CD4-positive, CD25-positive, alpha-beta regulatory T cell (primary cell): ENCODE measurements around the gene STYXL1. TPM values are rescaled to one million over a fixed set of nuclear protein-coding genes. Genes with fewer than 3 reads are reported as not detected.
"Not testable (repeated sequence)": the region's sequence is repeated elsewhere in the genome, so short reads cannot be mapped to it uniquely, and the experiment has no call there.

Source experiments
- ATAC-seq, 2 donors: fragments of 150-1000 bp; cut with Tn5 transposase; one replicate each; pipeline ENCODE4 v1.10.0; 2021; ENCODE audit warnings: low read depth in 2 of 2, moderate number of reproducible peaks in 2 of 2, moderate library complexity in 1 of 2
- DNase-seq, 3 donors: peaks; one replicate each; pipeline versions ENCODE4 v3.0.0 to v3.0.0-alpha.2; 2012 to 2022; ENCODE audit warnings: mixed read lengths in 1 of 3
- H3K27ac ChIP-seq: one replicate; pipeline ENCODE4 v1.7.0; 2013; ENCODE audit warnings: mild to moderate bottlenecking, low read length; ENCODE audit not compliant: insufficient read depth, poor library complexity, severe bottlenecking
- H3K27me3 ChIP-seq: one replicate; pipeline ENCODE4 v1.7.0; 2013; ENCODE audit warnings: low read length; ENCODE audit not compliant: control insufficient read depth, insufficient read depth
- H3K36me3 ChIP-seq: one replicate; pipeline ENCODE4 v1.7.0; 2013; ENCODE audit warnings: mild to moderate bottlenecking, low read length, moderate library complexity; ENCODE audit not compliant: control insufficient read depth, insufficient read depth
- H3K4me1 ChIP-seq: 2 replicates; pipeline ENCODE4 v1.7.0; 2013; ENCODE audit warnings: mild to moderate bottlenecking, low read length; ENCODE audit not compliant: insufficient read depth, control insufficient read depth, poor library complexity, severe bottlenecking
- H3K4me3 ChIP-seq: one replicate; pipeline ENCODE4 v1.7.0; 2013; ENCODE audit warnings: low read depth, mild to moderate bottlenecking, low read length, moderate library complexity
- H3K9me3 ChIP-seq, 2 experiments: 1 replicate in 1 of 2; 2 replicates in 1 of 2; pipeline ENCODE4 v1.7.0; 2013; ENCODE audit warnings: low read length in 2 of 2, mild to moderate bottlenecking in 1 of 2, moderate library complexity in 1 of 2; ENCODE audit not compliant: control insufficient read depth in 2 of 2
- H3K27ac Mint-ChIP-seq, 3 donors: one replicate each; pipeline ENCODE4 v1.8.0; 2020 to 2022; ENCODE audit warnings: mild to moderate bottlenecking in 3 of 3, mixed read lengths in 3 of 3, moderate library complexity in 2 of 3
- H3K27me3 Mint-ChIP-seq: one replicate; pipeline ENCODE4 v1.8.0; 2022; ENCODE audit warnings: mild to moderate bottlenecking, mixed read lengths
- H3K36me3 Mint-ChIP-seq: one replicate; pipeline ENCODE4 v1.8.0; 2020; ENCODE audit warnings: mixed read lengths
- H3K4me1 Mint-ChIP-seq, 4 donors: one replicate each; pipeline ENCODE4 v1.8.0; 2020 to 2022; ENCODE audit warnings: mixed read lengths in 4 of 4, mild to moderate bottlenecking in 1 of 4
- H3K4me3 Mint-ChIP-seq, 4 donors: one replicate each; pipeline ENCODE4 v1.8.0; 2020 to 2022; ENCODE audit warnings: mild to moderate bottlenecking in 4 of 4, mixed read lengths in 4 of 4, moderate library complexity in 3 of 4
- H3K9me3 Mint-ChIP-seq, 7 donors: one replicate each; pipeline ENCODE4 v1.8.0; 2020 to 2022; ENCODE audit warnings: mixed read lengths in 7 of 7, mild to moderate bottlenecking in 3 of 7, moderate library complexity in 2 of 7
- polyA plus RNA-seq, 4 donors: library from polyadenylated mRNA; unstranded; fragments of 300-500 nt; fragmentation: Illumina TruSeq; gene quantifications; one replicate each; pipeline ENCODE4 v1.2.3, GENCODE V29; 2021
- total RNA-seq: library from RNA; stranded (reverse); gene quantifications from one replicate; pipeline ENCODE4 v1.2.3, GENCODE V29; 2022

STYXL1 gene
- total RNA-seq (16.8 TPM), polyA plus RNA-seq (10 to 100 TPM; 61.9 to 80.8 (median 64.6) TPM)

GRCh38 chr7:76047811-76048667 lies at the start of gene STYXL1, which contains the start of gene MDH2:
Gene STYXL1 (minus strand): TSS chr7:76048000. CDS start chr7:76030523, 17,477 bp downstream.
Gene MDH2 (plus strand): TSS chr7:76048106. CDS start chr7:76048161, 55 bp downstream.
- peak within 1 kb of the TSS; percentile 97 to 99 (median 99) for H3K27ac Mint-ChIP-seq
- peaks cover 13 to 76% (median 42%) of the 10 kb centered on the region in 4 donors for H3K4me1 Mint-ChIP-seq
- ATAC-seq: peak; percentile 84 to 86
- peaks cover 2% of the 10 kb centered on the region for H3K36me3 ChIP-seq
- H3K27me3 Mint-ChIP-seq: no peaks in the 10 kb centered on the region
- H3K9me3 Mint-ChIP-seq: peaks cover 0 to 1% (median 0%) of the 10 kb centered on the region in 7 donors
- peak within 1 kb of the TSS; percentile 91 for H3K27ac ChIP-seq
- no peaks in the 10 kb centered on the region for H3K27me3 ChIP-seq
- H3K4me1 ChIP-seq: peaks cover 51% of the 10 kb centered on the region
- peak; percentile 82 to 95 (median 86) for DNase-seq
- H3K4me3 Mint-ChIP-seq: peak within 1 kb of the TSS; percentile 96 to 98 (median 98)
- peaks cover 30% of the 10 kb centered on the region for H3K36me3 Mint-ChIP-seq
- peak within 1 kb of the TSS; percentile 97 for H3K4me3 ChIP-seq
- H3K9me3 ChIP-seq: no peaks in the 10 kb centered on the region

DNA sequence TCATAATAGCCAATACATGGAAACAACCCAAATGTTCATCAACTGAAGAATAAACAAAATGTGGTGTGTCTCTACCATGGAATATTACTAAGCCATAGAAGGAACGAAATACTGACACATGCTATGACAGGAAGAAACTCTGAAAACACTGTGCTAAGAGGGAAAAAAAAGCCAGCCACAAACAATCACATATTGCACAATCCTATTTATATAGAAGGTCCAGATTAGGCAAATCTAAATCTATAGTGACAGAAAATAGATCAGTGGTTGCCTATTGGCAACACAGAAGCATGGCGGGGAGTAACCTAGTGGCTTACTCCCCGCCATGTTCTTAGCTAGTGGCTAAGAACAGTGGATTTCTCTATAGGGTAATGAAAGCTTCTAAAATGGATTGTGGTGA lies 48.1 kb upstream of the STYXL1 start:
- Mint-ChIP-seq H3K4me1 (no peaks in the 10 kb centered on the region), H3K36me3 (no peaks in the 10 kb centered on the region), H3K27ac (no peak overlapping the region), H3K27me3 (peaks cover 29% of the 10 kb centered on the region), H3K9me3 (no peaks in the 10 kb centered on the region), H3K4me3 (no peak overlapping the region)
- ATAC-seq (no peak), DNase-seq (no peak)
- H3K36me3 ChIP-seq: no peaks in the 10 kb centered on the region
- H3K4me1 ChIP-seq: no peaks in the 10 kb centered on the region
- no peaks in the 10 kb centered on the region for H3K9me3 ChIP-seq
- no peak overlapping the region for H3K4me3 ChIP-seq
- no peak overlapping the region for H3K27ac ChIP-seq
- peaks cover 2% of the 10 kb centered on the region for H3K27me3 ChIP-seq

DNA sequence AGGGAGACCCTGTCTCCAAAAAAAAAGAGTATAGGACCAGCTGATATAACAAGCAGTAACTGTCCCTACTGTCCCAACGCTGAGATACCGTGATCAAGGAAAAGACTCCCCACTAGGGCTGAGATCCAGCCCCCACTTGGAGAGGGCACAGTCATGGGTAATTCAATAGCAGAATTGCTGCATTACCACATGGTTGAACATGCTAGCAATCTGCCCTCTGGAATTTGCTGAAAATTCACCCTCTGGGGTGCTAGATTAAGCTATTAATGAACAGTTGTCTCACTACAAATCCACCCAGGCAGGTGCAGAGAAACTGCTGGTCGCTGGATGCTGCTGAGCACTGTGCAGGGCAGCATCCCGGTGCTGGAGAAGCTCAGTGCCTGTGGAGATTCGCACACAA lies 46.5 kb upstream of the STYXL1 start:
- H3K4me3 ChIP-seq, H3K4me1 Mint-ChIP-seq, H3K4me1 ChIP-seq, H3K27ac ChIP-seq, H3K4me3 Mint-ChIP-seq, H3K9me3 ChIP-seq, H3K36me3 Mint-ChIP-seq, H3K9me3 Mint-ChIP-seq, H3K36me3 ChIP-seq, H3K27ac Mint-ChIP-seq, DNase-seq, H3K27me3 ChIP-seq, ATAC-seq: not testable (repeated sequence)
- peaks cover 29% of the 10 kb centered on the region for H3K27me3 Mint-ChIP-seq

DNA sequence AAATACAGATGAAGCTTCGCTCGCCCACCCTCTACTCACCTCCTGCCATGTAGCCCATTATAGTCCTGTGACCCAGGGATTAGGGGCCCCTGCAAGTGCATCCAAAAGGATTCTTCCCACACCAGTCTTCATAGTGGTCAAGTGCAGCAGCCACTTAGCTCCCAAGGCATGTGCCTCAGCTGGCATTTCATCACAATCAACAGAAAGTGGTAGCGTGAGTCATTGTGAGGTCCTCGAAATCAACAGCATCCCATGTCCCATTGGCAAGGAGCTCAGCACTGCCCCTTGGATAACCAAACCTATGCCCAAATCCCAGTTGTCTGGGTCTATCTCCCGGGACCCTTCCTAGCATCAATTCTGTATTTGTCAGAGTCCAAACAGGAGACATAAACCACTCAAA lies 45.7 kb upstream of the STYXL1 start:
- not testable (repeated sequence) for H3K27ac ChIP-seq, H3K4me1 ChIP-seq, H3K4me1 Mint-ChIP-seq, ATAC-seq, H3K27ac Mint-ChIP-seq, DNase-seq, H3K9me3 ChIP-seq, H3K4me3 Mint-ChIP-seq, H3K9me3 Mint-ChIP-seq, H3K4me3 ChIP-seq, H3K36me3 Mint-ChIP-seq, H3K36me3 ChIP-seq, H3K27me3 ChIP-seq
- H3K27me3 Mint-ChIP-seq: peaks cover 29% of the 10 kb centered on the region

GRCh38 chr7:76091506-76091905 lies 43.7 kb upstream of the STYXL1 start:
- H3K9me3 Mint-ChIP-seq: peaks cover 0 to 1% (median 0%) of the 10 kb centered on the region in 7 donors
- H3K4me3 ChIP-seq: no peak overlapping the region
- no peaks in the 10 kb centered on the region for H3K36me3 Mint-ChIP-seq
- H3K4me3 Mint-ChIP-seq: no peak overlapping the region
- no peaks in the 10 kb centered on the region for H3K4me1 Mint-ChIP-seq
- no peaks in the 10 kb centered on the region for H3K27me3 ChIP-seq
- no peak overlapping the region for H3K27ac ChIP-seq
- no peak overlapping the region for H3K27ac Mint-ChIP-seq
- ATAC-seq (no peak), DNase-seq (no peak)
- H3K9me3 ChIP-seq: no peaks in the 10 kb centered on the region
- H3K4me1 ChIP-seq: no peaks in the 10 kb centered on the region
- no peaks in the 10 kb centered on the region for H3K36me3 ChIP-seq
- H3K27me3 Mint-ChIP-seq: peaks cover 23% of the 10 kb centered on the region

DNA sequence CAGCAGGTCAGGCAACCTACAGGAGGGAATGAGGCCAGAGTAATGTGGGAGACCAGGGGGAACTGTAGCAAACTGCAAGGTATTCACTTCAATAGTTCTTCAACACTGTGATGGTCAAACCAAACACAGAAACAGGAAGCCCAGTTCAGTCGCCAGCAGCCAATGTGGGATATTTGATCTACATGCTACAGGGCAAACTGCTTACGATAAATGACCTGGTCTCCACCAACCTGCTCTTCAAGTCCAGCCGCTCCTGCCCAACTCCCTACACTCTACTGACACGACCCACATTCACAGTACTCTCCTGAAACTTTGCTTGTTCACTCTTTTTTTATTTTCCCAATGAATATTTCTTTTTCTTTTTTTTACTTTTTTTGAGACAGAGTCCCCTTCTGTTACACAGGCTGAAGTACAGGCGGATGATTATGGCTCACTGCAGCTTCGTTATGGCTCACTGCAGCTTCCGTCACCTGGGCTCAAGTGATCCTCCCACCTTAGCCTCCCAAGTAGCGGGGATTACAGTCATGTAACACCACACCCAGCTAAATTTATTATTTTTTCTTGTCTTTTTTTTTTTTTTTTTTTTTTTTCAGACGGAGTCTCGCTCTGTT lies 42.2 kb upstream of the STYXL1 start:
- ATAC-seq: no peak
- Histone ChIP-seq H3K4me3 (no peak overlapping the region), H3K4me1 (no peaks in the 10 kb centered on the region), H3K36me3 (no peaks in the 10 kb centered on the region), H3K27ac (no peak overlapping the region), H3K9me3 (no peaks in the 10 kb centered on the region), H3K27me3 (no peaks in the 10 kb centered on the region)
- Mint-ChIP-seq H3K9me3 (peaks cover 0 to 1% (median 0%) of the 10 kb centered on the region in 7 donors), H3K4me3 (no peak overlapping the region), H3K36me3 (no peaks in the 10 kb centered on the region), H3K4me1 (no peaks in the 10 kb centered on the region), H3K27me3 (peaks cover 16% of the 10 kb centered on the region), H3K27ac (no peak overlapping the region)
- DNase-seq: no peak

- H3K9me3 ChIP-seq, H3K9me3 Mint-ChIP-seq, H3K4me1 ChIP-seq, H3K27ac Mint-ChIP-seq, H3K4me3 Mint-ChIP-seq, H3K27ac ChIP-seq, DNase-seq, ATAC-seq, H3K4me3 ChIP-seq, H3K36me3 ChIP-seq, H3K27me3 ChIP-seq, H3K4me1 Mint-ChIP-seq, H3K36me3 Mint-ChIP-seq: not testable (repeated sequence)
- H3K27me3 Mint-ChIP-seq: peaks cover 22% of the 10 kb centered on the region
Observed at GRCh38 chr7:76087362-76087791, 39.6 kb upstream of the STYXL1 start.
